Thoracic aorta (tissue), 2 donors: Measurements from ENCODE around the gene ISM2. TPM values are rescaled to one million over a fixed set of nuclear protein-coding genes. Genes with fewer than 3 reads are reported as not detected.
"Not testable (repeated sequence)": the region's sequence is repeated elsewhere in the genome, so short reads cannot be mapped to it uniquely, and the experiment has no call there.

Experiments used
- ATAC-seq: fragments of 150-250 bp; one replicate; pipeline ENCODE4 v1.8.0; 2017; ENCODE audit warnings: low read depth; ENCODE audit not compliant: insufficient number of reproducible peaks, low FRiP score
- DNase-seq: peaks from one replicate; pipeline ENCODE4 v3.0.0-alpha.2; 2020; ENCODE audit warnings: low spot score
- H3K27ac ChIP-seq, 2 donors: fragments of 200-600 bp; sonication (generic); 1 replicate in 1 of 2; 2 replicates in 1 of 2; pipeline ENCODE4 v1.5.1; 2016; ENCODE audit warnings: mild to moderate bottlenecking in 2 of 2, moderate library complexity in 2 of 2
- H3K27me3 ChIP-seq: fragments of 200-600 bp; sonication (generic); replicated peaks from 2 replicates; pipeline ENCODE4 v1.6.0; 2016; ENCODE audit warnings: mild to moderate bottlenecking; ENCODE audit not compliant: insufficient read depth
- H3K36me3 ChIP-seq: fragments of 200-600 bp; sonication (generic); one replicate; pipeline ENCODE4 v1.5.1; 2016
- H3K4me1 ChIP-seq, 2 donors: fragments of 200-600 bp; sonication (generic); 1 replicate in 1 of 2; 2 replicates in 1 of 2; pipeline versions ENCODE4 v1.5.1 to v1.6.0; 2016; ENCODE audit warnings: low read depth in 2 of 2, mild to moderate bottlenecking in 1 of 2; ENCODE audit not compliant: control insufficient read depth in 1 of 2
- H3K4me3 ChIP-seq: fragments of 200-600 bp; sonication (generic); 2 replicates; pipeline ENCODE4 v1.5.1; 2016; ENCODE audit warnings: mild to moderate bottlenecking
- H3K9me3 ChIP-seq: fragments of 200-600 bp; sonication (generic); 2 replicates; pipeline ENCODE4 v1.5.1; 2016
- total RNA-seq, 2 donors: library from RNA; depleted of rRNA; stranded (reverse); fragments of >200 nt; gene quantifications; one replicate each; pipeline versions ENCODE4 v1.1.0 to v1.2.3, GENCODE V29; 2016
- TF ChIP-seq, protein P1 (sequence below): fragments of 200-600 bp; sonication (generic); IDR thresholded peaks from one replicate; pipeline ENCODE4 v1.5.1; 2019; ENCODE audit warnings: antibody characterized with exemption

ISM2 gene
- total RNA-seq, 2 donors from 2014 or later, result not detected

DNA sequence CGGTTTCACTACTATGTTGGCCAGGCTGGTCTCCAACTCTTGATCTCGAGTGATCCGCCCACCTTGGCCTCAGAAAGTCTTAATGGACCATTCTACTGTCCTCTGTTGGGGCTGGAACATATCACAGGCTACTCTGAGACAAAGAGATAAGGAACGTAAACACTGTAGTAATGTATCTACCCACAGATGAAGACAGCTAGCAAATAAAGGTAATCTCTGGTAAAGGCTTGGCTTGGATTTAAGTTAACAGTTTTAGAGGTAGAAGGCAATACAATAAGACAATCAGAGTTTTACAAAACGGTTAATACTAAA is 44.6 kb upstream of the ISM2 start:
- no peak for DNase-seq
- no peak for ATAC-seq
- TF ChIP-seq, protein P1, sequence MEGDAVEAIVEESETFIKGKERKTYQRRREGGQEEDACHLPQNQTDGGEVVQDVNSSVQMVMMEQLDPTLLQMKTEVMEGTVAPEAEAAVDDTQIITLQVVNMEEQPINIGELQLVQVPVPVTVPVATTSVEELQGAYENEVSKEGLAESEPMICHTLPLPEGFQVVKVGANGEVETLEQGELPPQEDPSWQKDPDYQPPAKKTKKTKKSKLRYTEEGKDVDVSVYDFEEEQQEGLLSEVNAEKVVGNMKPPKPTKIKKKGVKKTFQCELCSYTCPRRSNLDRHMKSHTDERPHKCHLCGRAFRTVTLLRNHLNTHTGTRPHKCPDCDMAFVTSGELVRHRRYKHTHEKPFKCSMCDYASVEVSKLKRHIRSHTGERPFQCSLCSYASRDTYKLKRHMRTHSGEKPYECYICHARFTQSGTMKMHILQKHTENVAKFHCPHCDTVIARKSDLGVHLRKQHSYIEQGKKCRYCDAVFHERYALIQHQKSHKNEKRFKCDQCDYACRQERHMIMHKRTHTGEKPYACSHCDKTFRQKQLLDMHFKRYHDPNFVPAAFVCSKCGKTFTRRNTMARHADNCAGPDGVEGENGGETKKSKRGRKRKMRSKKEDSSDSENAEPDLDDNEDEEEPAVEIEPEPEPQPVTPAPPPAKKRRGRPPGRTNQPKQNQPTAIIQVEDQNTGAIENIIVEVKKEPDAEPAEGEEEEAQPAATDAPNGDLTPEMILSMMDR, result no peak
- Histone ChIP-seq H3K4me1 (peaks cover 24 to 27% of the 10 kb centered on the region in 2 donors), H3K36me3 (no peaks in the 10 kb centered on the region), H3K9me3 (no peaks in the 10 kb centered on the region), H3K27ac (peak overlapping the region; percentile 12 to 57), H3K27me3 (no peaks in the 10 kb centered on the region), H3K4me3 (no peak overlapping the region)

DNA sequence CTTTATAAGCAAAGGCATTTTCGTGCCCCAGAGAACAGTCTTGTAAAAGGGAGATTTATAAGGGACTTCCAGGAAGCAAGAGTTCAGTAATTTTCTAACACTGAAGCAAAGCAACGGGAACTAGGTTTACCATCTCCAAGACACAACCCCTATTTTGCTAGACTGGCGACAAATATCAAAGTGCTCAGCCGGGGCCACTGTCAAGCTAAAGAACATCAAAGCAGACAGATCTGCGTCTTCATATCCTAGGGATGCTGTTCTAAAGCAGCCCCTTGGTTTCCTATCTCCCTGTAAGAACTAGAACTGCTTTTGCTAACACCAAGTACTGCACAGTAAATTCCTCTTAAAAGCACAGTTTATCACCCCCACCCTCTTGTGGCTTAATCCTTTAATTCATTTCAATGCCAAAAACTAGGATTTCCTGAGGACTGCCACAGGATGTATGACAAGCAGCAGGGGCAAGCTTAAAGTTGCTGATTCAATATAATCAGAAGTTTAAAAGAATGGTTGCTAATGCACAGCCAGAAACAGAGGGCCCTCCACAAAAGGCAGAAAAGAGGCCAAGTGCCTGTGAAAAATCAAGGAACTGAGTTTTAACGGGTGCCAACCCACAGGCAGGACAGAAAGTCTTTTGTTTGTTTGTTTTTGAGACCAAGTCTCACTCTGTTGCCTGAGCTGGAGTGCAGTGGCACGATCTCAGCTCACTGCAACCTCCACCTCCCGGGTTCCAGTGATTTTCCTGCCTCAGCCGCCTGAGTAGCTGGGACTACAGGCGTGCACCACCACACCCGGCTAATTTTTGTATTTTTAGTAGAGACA is 44.0 kb upstream of the ISM2 start:
- DNase-seq, result no peak
- H3K27ac ChIP-seq, result peak overlapping the region; percentile 12 to 57
- no peak for ATAC-seq

DNA sequence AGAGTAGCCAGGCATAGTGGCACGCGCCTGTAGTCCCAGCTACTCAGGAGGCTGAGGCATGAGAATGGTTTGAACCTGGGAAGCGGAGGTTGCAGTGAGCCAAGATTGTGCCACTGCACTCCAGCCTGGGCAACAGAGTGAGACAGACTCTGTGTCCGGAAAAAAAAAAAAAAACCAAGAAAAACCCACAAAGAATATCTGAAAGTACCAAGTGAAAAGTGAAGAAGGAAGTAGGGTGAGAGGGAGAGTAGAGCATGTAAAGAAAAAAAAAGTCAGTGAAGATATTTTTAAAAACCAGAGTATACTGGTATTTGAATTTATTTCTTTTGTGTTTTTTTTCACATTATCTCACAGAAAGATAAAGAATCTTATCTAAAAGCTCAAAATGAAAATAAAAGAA is 43.3 kb upstream of the ISM2 start:
- no peak for DNase-seq
- Histone ChIP-seq H3K27ac (peak overlapping the region; percentile 12 to 57), H3K4me3 (peak overlapping the region; percentile 13), H3K4me1 (peaks cover 24 to 27% of the 10 kb centered on the region in 2 donors), H3K9me3 (no peaks in the 10 kb centered on the region), H3K27me3 (no peaks in the 10 kb centered on the region), H3K36me3 (no peaks in the 10 kb centered on the region)
- no peak for ATAC-seq
- TF ChIP-seq, protein P1, result no peak

More for the DNA sequence above, 44.0 kb upstream of the ISM2 start:
- Histone ChIP-seq H3K4me3 (peak overlapping the region; percentile 13), H3K36me3 (no peaks in the 10 kb centered on the region), H3K9me3 (no peaks in the 10 kb centered on the region), H3K27me3 (no peaks in the 10 kb centered on the region), H3K4me1 (peaks cover 24 to 27% of the 10 kb centered on the region in 2 donors)
- TF ChIP-seq, protein P1, result no peak

DNA sequence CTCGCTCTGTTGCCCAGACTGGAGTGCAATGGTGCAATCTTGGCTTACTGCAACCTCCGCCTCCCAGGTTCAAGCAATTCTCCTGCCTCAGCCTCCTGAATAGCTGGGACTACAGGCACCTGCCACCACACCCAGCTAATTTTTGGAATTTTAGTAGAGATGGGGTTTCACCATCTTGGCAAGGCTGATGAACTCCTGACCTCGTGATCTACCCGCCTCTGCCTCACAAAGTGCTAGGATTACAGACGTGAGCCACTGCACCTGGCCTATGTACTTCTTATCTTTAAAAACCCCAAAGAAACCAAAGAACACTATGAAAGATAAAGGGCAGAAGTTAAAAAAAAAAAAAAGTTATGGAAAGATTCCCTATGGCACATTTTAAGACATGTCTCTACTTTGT is 38.3 kb upstream of the ISM2 start:
- not testable (repeated sequence) for H3K4me3 ChIP-seq, H3K4me1 ChIP-seq, H3K36me3 ChIP-seq, H3K27me3 ChIP-seq, H3K27ac ChIP-seq, ATAC-seq, H3K9me3 ChIP-seq, DNase-seq

DNA sequence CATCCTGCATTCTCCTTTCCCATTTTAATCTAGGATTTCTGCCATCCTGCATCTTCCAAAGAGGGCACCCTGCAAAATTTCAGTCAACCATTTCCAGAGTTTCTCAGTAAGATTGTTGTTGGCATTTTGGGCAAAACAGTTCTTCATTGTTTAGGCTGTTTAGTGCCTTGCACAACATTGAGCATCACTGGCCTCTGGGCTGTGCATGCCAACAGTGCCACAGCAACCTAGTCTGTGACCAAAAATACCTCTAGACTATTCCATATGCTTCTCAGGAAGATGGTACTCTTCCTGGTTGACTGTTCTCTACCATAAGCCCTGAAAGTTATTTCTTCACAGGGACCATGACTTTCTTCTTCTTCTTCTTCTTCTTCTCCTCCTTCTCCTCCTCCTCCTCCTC is 32.5 kb upstream of the ISM2 start:
- H3K27me3 ChIP-seq, result no peaks in the 10 kb centered on the region
- H3K4me1 ChIP-seq, result peaks cover 3 to 8% of the 10 kb centered on the region in 2 donors
- H3K36me3 ChIP-seq, result peaks cover 3% of the 10 kb centered on the region
- H3K27ac ChIP-seq, result no peak overlapping the region
- TF ChIP-seq, protein P1, result no peak
- ATAC-seq (no peak), DNase-seq (no peak)
- no peaks in the 10 kb centered on the region for H3K9me3 ChIP-seq
- no peak overlapping the region for H3K4me3 ChIP-seq

DNA sequence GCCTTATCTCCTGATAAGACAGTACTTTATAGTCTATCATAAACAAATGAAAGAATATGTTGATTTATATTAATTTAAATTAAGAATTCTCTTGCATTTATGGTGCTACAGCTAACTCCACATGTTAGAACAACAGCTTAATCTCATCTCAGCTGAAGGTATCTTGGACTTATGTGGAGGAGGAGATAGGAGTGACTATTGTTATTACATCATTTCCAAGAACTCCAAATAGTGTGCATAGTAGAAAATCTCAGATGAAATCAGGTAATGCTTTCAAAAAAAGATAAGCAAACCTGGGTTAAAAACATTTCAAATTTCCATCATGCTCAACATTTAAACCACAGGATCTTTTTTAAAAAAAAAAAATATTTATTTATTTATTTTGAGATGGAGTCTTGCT is 31.3 kb upstream of the ISM2 start:
- ATAC-seq, result no peak
- DNase-seq, result no peak
- Histone ChIP-seq H3K4me3 (no peak overlapping the region), H3K27me3 (no peaks in the 10 kb centered on the region), H3K36me3 (peaks cover 3% of the 10 kb centered on the region), H3K4me1 (peaks cover 5 to 11% of the 10 kb centered on the region in 2 donors), H3K9me3 (no peaks in the 10 kb centered on the region), H3K27ac (no peak overlapping the region)
- TF ChIP-seq, protein P1, result no peak
